MV-4-11 (cell line): ENCODE results near the gene DHRS7C.

ENCODE experiments used
- DNase-seq: peaks from one replicate; lab custom pipeline; 2025; lab: John Stamatoyannopoulos, UW

The DHRS7C gene

GRCh38 chr17:9790889-9791876, at the start of gene DHRS7C:
Gene DHRS7C, minus strand, starts transcription at chr17:9791592. Its CDS starts 308 bp downstream, at chr17:9791284.
- no peak for DNase-seq

GRCh38 chr17:9839433-9839832, 48.0 kb upstream of the DHRS7C start:
- DNase-seq = no peak

- no peak for DNase-seq
Measured at GRCh38 chr17:9837551-9838471, 46.4 kb upstream of the DHRS7C start.

GRCh38 chr17:9833922-9834321, 42.5 kb upstream of the DHRS7C start:
- no peak for DNase-seq

GRCh38 chr17:9830711-9831110, 39.3 kb upstream of the DHRS7C start:
- DNase-seq = no peak

GRCh38 chr17:9829343-9829742, 38.0 kb upstream of the DHRS7C start:
- no peak for DNase-seq

- DNase-seq = no peak
Measured at GRCh38 chr17:9828296-9829295, 37.2 kb upstream of the DHRS7C start.

- DNase-seq = no peak
Measured at GRCh38 chr17:9825641-9826150, 34.3 kb upstream of the DHRS7C start, which contains the start of gene GLP2R. Gene GLP2R, plus strand, starts transcription at chr17:9825924. Its CDS starts 140 bp downstream, at chr17:9826064.

- no peak for DNase-seq
Measured at GRCh38 chr17:9824797-9825338, 33.5 kb upstream of the DHRS7C start.

- no peak for DNase-seq
Measured at GRCh38 chr17:9824094-9824493, 32.7 kb upstream of the DHRS7C start.

GRCh38 chr17:9821921-9822320, 30.5 kb upstream of the DHRS7C start, which contains the start of gene GSG1L2:
Gene GSG1L2, minus strand, starts transcription at chr17:9822079. Its CDS starts 8 bp downstream, at chr17:9822071.
- DNase-seq = no peak

- no peak for DNase-seq
Measured at GRCh38 chr17:9820448-9820847, 29.1 kb upstream of the DHRS7C start.

GRCh38 chr17:9818760-9819159, 27.4 kb upstream of the DHRS7C start:
- DNase-seq = no peak

GRCh38 chr17:9817086-9817485, 25.7 kb upstream of the DHRS7C start:
- DNase-seq = no peak

- no peak for DNase-seq
Measured at GRCh38 chr17:9816472-9816871, 25.1 kb upstream of the DHRS7C start.

- DNase-seq = no peak
Measured at GRCh38 chr17:9814337-9814945, 23.0 kb upstream of the DHRS7C start.

- no peak for DNase-seq
Measured at GRCh38 chr17:9813166-9813565, 21.8 kb upstream of the DHRS7C start.

- DNase-seq = no peak
Measured at GRCh38 chr17:9811537-9811936, 20.1 kb upstream of the DHRS7C start.

- no peak for DNase-seq
Measured at GRCh38 chr17:9811086-9811485, 19.7 kb upstream of the DHRS7C start.
